ENCODE data around the gene ATPAF1.
A peak's percentile ranks its signal among the peaks of the same experiment; 100 is the strongest.

Gene ATPAF1

GRCh38 chr1:46667782-46668760 lies at the start of gene ATPAF1 (continued):
- TF ChIP-seq, protein P1, sequence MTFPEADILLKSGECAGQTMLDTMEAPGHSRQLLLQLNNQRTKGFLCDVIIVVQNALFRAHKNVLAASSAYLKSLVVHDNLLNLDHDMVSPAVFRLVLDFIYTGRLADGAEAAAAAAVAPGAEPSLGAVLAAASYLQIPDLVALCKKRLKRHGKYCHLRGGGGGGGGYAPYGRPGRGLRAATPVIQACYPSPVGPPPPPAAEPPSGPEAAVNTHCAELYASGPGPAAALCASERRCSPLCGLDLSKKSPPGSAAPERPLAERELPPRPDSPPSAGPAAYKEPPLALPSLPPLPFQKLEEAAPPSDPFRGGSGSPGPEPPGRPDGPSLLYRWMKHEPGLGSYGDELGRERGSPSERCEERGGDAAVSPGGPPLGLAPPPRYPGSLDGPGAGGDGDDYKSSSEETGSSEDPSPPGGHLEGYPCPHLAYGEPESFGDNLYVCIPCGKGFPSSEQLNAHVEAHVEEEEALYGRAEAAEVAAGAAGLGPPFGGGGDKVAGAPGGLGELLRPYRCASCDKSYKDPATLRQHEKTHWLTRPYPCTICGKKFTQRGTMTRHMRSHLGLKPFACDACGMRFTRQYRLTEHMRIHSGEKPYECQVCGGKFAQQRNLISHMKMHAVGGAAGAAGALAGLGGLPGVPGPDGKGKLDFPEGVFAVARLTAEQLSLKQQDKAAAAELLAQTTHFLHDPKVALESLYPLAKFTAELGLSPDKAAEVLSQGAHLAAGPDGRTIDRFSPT (tag by site-specific recombination; IDR thresholded peaks at IDR 0.05), result 0 out of 2 replicates have a peak, but pooled peaks have one; percentile 17
- no peak for TF ChIP-seq KLF7 (tag by site-specific recombination; IDR thresholded peaks at IDR 0.05; ENCODE audit: borderline replicate concordance)
- TF ChIP-seq ZNF26 (tag by site-specific recombination; IDR thresholded peaks at IDR 0.05), result no peak
- peak; percentile 73; the same call in 1 of the 2 replicates for TF ChIP-seq ZNF626 (tag by site-specific recombination; IDR thresholded peaks at IDR 0.05)
- TF ChIP-seq, protein P2, sequence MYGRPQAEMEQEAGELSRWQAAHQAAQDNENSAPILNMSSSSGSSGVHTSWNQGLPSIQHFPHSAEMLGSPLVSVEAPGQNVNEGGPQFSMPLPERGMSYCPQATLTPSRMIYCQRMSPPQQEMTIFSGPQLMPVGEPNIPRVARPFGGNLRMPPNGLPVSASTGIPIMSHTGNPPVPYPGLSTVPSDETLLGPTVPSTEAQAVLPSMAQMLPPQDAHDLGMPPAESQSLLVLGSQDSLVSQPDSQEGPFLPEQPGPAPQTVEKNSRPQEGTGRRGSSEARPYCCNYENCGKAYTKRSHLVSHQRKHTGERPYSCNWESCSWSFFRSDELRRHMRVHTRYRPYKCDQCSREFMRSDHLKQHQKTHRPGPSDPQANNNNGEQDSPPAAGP (tag by site-specific recombination; IDR thresholded peaks at IDR 0.05), result no peak
- 0 out of 2 replicates have a peak, but pooled peaks have one; percentile 27 for TF ChIP-seq ZNF501 (tag by site-specific recombination; IDR thresholded peaks at IDR 0.05)
- no peak for TF ChIP-seq ZNF571 (tag by site-specific recombination; IDR thresholded peaks at IDR 0.05)
- TF ChIP-seq ZNF658 (tag by site-specific recombination; IDR thresholded peaks at IDR 0.05), result no peak
- TF ChIP-seq ZEB2 (tag by site-specific recombination; IDR thresholded peaks at IDR 0.05), result 0 out of 2 replicates have a peak, but pooled peaks have one; percentile 32
- no peak for TF ChIP-seq ZNF175 (tag by site-specific recombination; IDR thresholded peaks at IDR 0.05)
- no peak for TF ChIP-seq ZNF311 (tag by site-specific recombination; IDR thresholded peaks at IDR 0.05; ENCODE audit: borderline replicate concordance)
- no peak for TF ChIP-seq ZNF600 (tag by site-specific recombination; IDR thresholded peaks at IDR 0.05)
- TF ChIP-seq ZNF747 (tag by site-specific recombination; IDR thresholded peaks at IDR 0.05), result no peak
- TF ChIP-seq, protein P3, sequence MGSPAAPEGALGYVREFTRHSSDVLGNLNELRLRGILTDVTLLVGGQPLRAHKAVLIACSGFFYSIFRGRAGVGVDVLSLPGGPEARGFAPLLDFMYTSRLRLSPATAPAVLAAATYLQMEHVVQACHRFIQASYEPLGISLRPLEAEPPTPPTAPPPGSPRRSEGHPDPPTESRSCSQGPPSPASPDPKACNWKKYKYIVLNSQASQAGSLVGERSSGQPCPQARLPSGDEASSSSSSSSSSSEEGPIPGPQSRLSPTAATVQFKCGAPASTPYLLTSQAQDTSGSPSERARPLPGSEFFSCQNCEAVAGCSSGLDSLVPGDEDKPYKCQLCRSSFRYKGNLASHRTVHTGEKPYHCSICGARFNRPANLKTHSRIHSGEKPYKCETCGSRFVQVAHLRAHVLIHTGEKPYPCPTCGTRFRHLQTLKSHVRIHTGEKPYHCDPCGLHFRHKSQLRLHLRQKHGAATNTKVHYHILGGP (tag by site-specific recombination; IDR thresholded peaks at IDR 0.05), result no peak
- TF ChIP-seq IKZF3 (tag by site-specific recombination; IDR thresholded peaks at IDR 0.05), result peak; percentile 95
- TF ChIP-seq ZNF324 (tag by site-specific recombination; IDR thresholded peaks at IDR 0.05), result no peak
- no peak for TF ChIP-seq ZNF114 (tag by site-specific recombination; IDR thresholded peaks at IDR 0.05)
- TF ChIP-seq ZNF660 (tag by site-specific recombination; IDR thresholded peaks at IDR 0.05), result peak; percentile 78; the same call in 1 of the 2 replicates
- peak; percentile 82; the same call in 1 of the 2 replicates for TF ChIP-seq PBX3 (CRISPR knock-in tag; IDR thresholded peaks at IDR 0.05)
- TF ChIP-seq KLF8 (tag by site-specific recombination; IDR thresholded peaks at IDR 0.05), result peak; percentile 59; the same call in 1 of the 2 replicates
- no peak for TF ChIP-seq ZNF354C (tag by site-specific recombination; IDR thresholded peaks at IDR 0.05; ENCODE audit: borderline replicate concordance, low read depth)
- peak; percentile 33; the same call in 1 of the 2 replicates for TF ChIP-seq ZNF76 (tag by site-specific recombination; IDR thresholded peaks at IDR 0.05; ENCODE audit: borderline replicate concordance, low read depth)
- no peak for TF ChIP-seq ZNF266 (tag by site-specific recombination; IDR thresholded peaks at IDR 0.05; ENCODE audit: low read depth)
- TF ChIP-seq ZSCAN30 (tag by site-specific recombination; IDR thresholded peaks at IDR 0.05), result peak; percentile 91
- no peak for TF ChIP-seq ZNF473 (tag by site-specific recombination; IDR thresholded peaks at IDR 0.05)
- no peak for TF ChIP-seq ZNF132 (tag by site-specific recombination; IDR thresholded peaks at IDR 0.05; ENCODE audit: borderline replicate concordance)
- no peak for TF ChIP-seq ZNF366 (tag by site-specific recombination; conservative IDR thresholded peaks at IDR 0.05)
- TF ChIP-seq ZNF350 (tag by site-specific recombination; IDR thresholded peaks at IDR 0.05), result no peak
- no peak for TF ChIP-seq ZNF433 (tag by site-specific recombination; IDR thresholded peaks at IDR 0.05; ENCODE audit: low read depth)
- TF ChIP-seq KLF10 (tag by site-specific recombination; IDR thresholded peaks at IDR 0.05), result peak; percentile 51; the same call in 1 of the 2 replicates
- TF ChIP-seq ZNF510 (tag by site-specific recombination; IDR thresholded peaks at IDR 0.05; ENCODE audit: insufficient replicate concordance), result no peak
- TF ChIP-seq HOXD13 (CRISPR knock-in tag; IDR thresholded peaks at IDR 0.05; ENCODE audit: borderline replicate concordance), result no peak
- no peak for TF ChIP-seq ZNF391 (tag by site-specific recombination; IDR thresholded peaks at IDR 0.05; ENCODE audit: borderline replicate concordance, low read depth)

All from HEK293 (cell line).